ENCODE measurements around the gene ANP32E. TPM values are rescaled to one million over a fixed set of nuclear protein-coding genes. Genes with fewer than 3 reads are reported as not detected.

The ANP32E gene
- total and polyA plus RNA-seq, 9 of the 15 experiments (the other 6 are each of a cell fraction or from before 2014, with no cell fraction given), result 60.4 to 197 (median 104) TPM

- TF ChIP-seq ZNF444 (CRISPR knock-in tag; IDR thresholded peaks at IDR 0.05), result 0 out of 2 replicates have a peak, but pooled peaks have one; percentile 2
- no peak for TF ChIP-seq EZH2 (IDR thresholded peaks at IDR 0.05; ENCODE audit: borderline replicate concordance, low read depth, low read length)
- TF ChIP-seq L3MBTL2 (IDR thresholded peaks at IDR 0.05), result peak; percentile 96
- TF ChIP-seq RAD21 (CRISPR knock-in tag; conservative IDR thresholded peaks at IDR 0.05 in 1 of 2, IDR thresholded peaks at IDR 0.05 in 1 of 2), result no peak
- no peak; the same call in 1 of the 2 replicates for TF ChIP-seq ZNF24 (IDR thresholded peaks at IDR 0.05)
- no peak for TF ChIP-seq HMG20B (CRISPR knock-in tag; IDR thresholded peaks at IDR 0.05)
- TF ChIP-seq ARHGAP35 (IDR thresholded peaks at IDR 0.05; ENCODE audit: partially characterized antibody), result no peak
- no peak for TF ChIP-seq EWSR1 (IDR thresholded peaks at IDR 0.05; ENCODE audit: borderline replicate concordance, low read depth, partially characterized antibody)
- no peak for TF ChIP-seq SMAD2 (IDR thresholded peaks at IDR 0.05; ENCODE audit: low read depth, low read length)
- no peak for TF ChIP-seq IRF9 (tag; IDR thresholded peaks at IDR 0.05)
- no peak for TF ChIP-seq ZBTB49 (CRISPR knock-in tag; IDR thresholded peaks at IDR 0.05; ENCODE audit: borderline replicate concordance)
- TF ChIP-seq TFAP4 (CRISPR knock-in tag; IDR thresholded peaks at IDR 0.05; ENCODE audit: borderline replicate concordance), result peak; percentile 78; the same call in 1 of the 2 replicates
- TF ChIP-seq ZNF445 (CRISPR knock-in tag; IDR thresholded peaks at IDR 0.05; ENCODE audit: low read depth), result no peak
- TF ChIP-seq PPARD (CRISPR knock-in tag; IDR thresholded peaks at IDR 0.05), result no peak
- no peak for TF ChIP-seq FOXA3 (CRISPR knock-in tag; conservative IDR thresholded peaks at IDR 0.05 in 1 of 2, IDR thresholded peaks at IDR 0.05 in 1 of 2)
- TF ChIP-seq, protein P1, sequence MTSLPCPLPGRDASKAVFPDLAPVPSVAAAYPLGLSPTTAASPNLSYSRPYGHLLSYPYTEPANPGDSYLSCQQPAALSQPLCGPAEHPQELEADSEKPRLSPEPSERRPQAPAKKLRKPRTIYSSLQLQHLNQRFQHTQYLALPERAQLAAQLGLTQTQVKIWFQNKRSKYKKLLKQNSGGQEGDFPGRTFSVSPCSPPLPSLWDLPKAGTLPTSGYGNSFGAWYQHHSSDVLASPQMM (CRISPR knock-in tag; IDR thresholded peaks at IDR 0.05), result no peak
Measured at GRCh38 chr1:150234566-150235293, 1.2 kb downstream of the ANP32E start (continued).

All from K562 (cell line).